Breast epithelium (tissue), 4 donors: Measurements from ENCODE around the gene SPOUT1. TPM values are rescaled to one million over a fixed set of nuclear protein-coding genes. Genes with fewer than 3 reads are reported as not detected.
A peak's percentile ranks its signal among the peaks of the same experiment; 100 is the strongest.

Source experiments
- DNase-seq, 2 donors: peaks; one replicate each; pipeline ENCODE4 v3.0.0-alpha.2; 2019; ENCODE audit warnings: low spot score in 2 of 2
- H3K27ac ChIP-seq, 2 donors: fragments of 200-600 bp; sonication (generic) in 1 of 2; one replicate each; pipeline ENCODE4 v1.5.1; 2016 to 2019; ENCODE audit warnings: mild to moderate bottlenecking in 1 of 2
- H3K27me3 ChIP-seq, 2 donors: fragments of 200-600 bp; sonication (generic) in 1 of 2; one replicate each; pipeline versions ENCODE4 v1.5.1 to v1.6.0; 2017 to 2019; ENCODE audit warnings: control low read depth in 1 of 2, mild to moderate bottlenecking in 1 of 2
- H3K36me3 ChIP-seq: fragments of 200-600 bp; one replicate; pipeline ENCODE4 v1.5.1; 2019
- H3K4me1 ChIP-seq, 2 donors: fragments of 200-600 bp; sonication (generic); one replicate each; pipeline ENCODE4 v1.5.1; 2016 to 2019; ENCODE audit warnings: control low read depth in 1 of 2
- H3K4me3 ChIP-seq, 3 donors: fragments of 200-600 bp; sonication (generic); 1 replicate in 2 of 3; 2 replicates in 1 of 3; pipeline ENCODE4 v1.5.1; 2016 to 2019; ENCODE audit warnings: mild to moderate bottlenecking in 3 of 3, moderate library complexity in 2 of 3
- H3K9me3 ChIP-seq, 2 donors: fragments of 200-600 bp; sonication (generic) in 1 of 2; one replicate each; pipeline ENCODE4 v1.5.1; 2016 to 2019; ENCODE audit warnings: control low read depth in 1 of 2
- CTCF ChIP-seq, 3 donors: fragments of 450-650 bp; IDR thresholded peaks; one replicate each; pipeline ENCODE4 v1.5.1; 2016 to 2017; ENCODE audit warnings: antibody characterized with exemption in 3 of 3, mild to moderate bottlenecking in 3 of 3, moderate library complexity in 3 of 3
- POLR2A ChIP-seq: fragments of 450-650 bp; IDR thresholded peaks from one replicate; pipeline ENCODE4 v1.6.1; 2016; ENCODE audit warnings: antibody characterized with exemption, mild to moderate bottlenecking, moderate library complexity
- POLR2AphosphoS5 ChIP-seq, 3 donors: sonication (generic); formaldehyde crosslinking; IDR thresholded peaks; one replicate each; pipeline ENCODE4 v1.6.1; 2017; ENCODE audit warnings: antibody characterized with exemption in 3 of 3
- intact Hi-C: fragments of 100-400 bp; cut with DNase I; formaldehyde crosslinking; loops from one replicate; pipeline ENCODE4 v1.15.1; 2023; ENCODE audit warnings: low total_unique reads
- total RNA-seq, 3 donors: library from RNA; depleted of rRNA; stranded (reverse); fragments of >200 nt; gene quantifications; one replicate each; pipeline ENCODE4 v1.1.0, GENCODE V29; 2016

Gene SPOUT1
- total RNA-seq, 3 donors from 2014 or later, result 23.0 to 40.0 (median 31.5) TPM

GRCh38 chr9:128825923-128826700 lies 3.5 kb downstream of the SPOUT1 start:
- H3K36me3 ChIP-seq, result no peaks in the 10 kb centered on the region
- no peaks in the 10 kb centered on the region for H3K27me3 ChIP-seq
- H3K9me3 ChIP-seq, result no peaks in the 10 kb centered on the region
- no peak overlapping the region for H3K4me3 ChIP-seq
- H3K27ac ChIP-seq, result no peak overlapping the region
- peaks cover 3 to 8% of the 10 kb centered on the region in 2 donors for H3K4me1 ChIP-seq
- DNase-seq, result no peak
- TF ChIP-seq CTCF (IDR thresholded peaks at IDR 0.05), result no peak
- intact Hi-C loops, result no loop called here

DNA sequence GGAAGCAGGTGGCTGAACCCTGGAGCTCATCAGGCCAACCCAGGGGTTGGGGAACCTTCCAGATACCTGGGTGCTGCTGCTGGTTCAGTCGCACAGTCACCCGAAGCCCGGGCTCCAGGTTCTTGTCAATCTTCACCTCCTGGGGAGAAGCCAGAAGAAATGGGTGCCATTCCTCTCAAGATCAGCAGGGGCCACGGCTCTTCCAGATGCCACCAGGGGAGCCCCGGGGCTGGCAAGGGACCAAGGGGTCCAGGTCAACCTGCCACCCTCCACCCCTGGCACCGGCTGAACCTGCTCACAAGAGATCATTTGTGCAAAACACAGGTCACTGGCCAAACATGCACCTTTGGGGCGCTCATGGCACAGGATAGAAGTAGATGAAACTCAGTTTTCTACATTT lies 4.7 kb downstream of the SPOUT1 start:
- no peak for DNase-seq
- no peaks in the 10 kb centered on the region for H3K27me3 ChIP-seq
- no peaks in the 10 kb centered on the region for H3K9me3 ChIP-seq
- no peak for TF ChIP-seq POLR2AphosphoS5 (IDR thresholded peaks at IDR 0.05)
- no peak for TF ChIP-seq POLR2A
- TF ChIP-seq CTCF (IDR thresholded peaks at IDR 0.05), result no peak
- H3K4me3 ChIP-seq, result no peak overlapping the region
- no peaks in the 10 kb centered on the region for H3K36me3 ChIP-seq
- peaks cover 3 to 10% of the 10 kb centered on the region in 2 donors for H3K4me1 ChIP-seq
- peak overlapping the region in 1 of 2 donors; percentile 69 for H3K27ac ChIP-seq
- intact Hi-C loops, result no loop called here

- Histone ChIP-seq H3K4me1 (peaks cover 3 to 11% of the 10 kb centered on the region in 2 donors), H3K9me3 (no peaks in the 10 kb centered on the region), H3K27ac (peak overlapping the region; percentile 21 to 80), H3K36me3 (no peaks in the 10 kb centered on the region), H3K4me3 (no peak overlapping the region), H3K27me3 (no peaks in the 10 kb centered on the region)
- TF ChIP-seq POLR2A (no peak), CTCF (IDR thresholded peaks at IDR 0.05) (no peak), POLR2AphosphoS5 (IDR thresholded peaks at IDR 0.05) (no peak)
- intact Hi-C loops, result no loop called here
- DNase-seq, result peak; percentile 52 to 80
Observed at GRCh38 chr9:128823903-128824406, 5.6 kb downstream of the SPOUT1 start.

- Histone ChIP-seq H3K4me1 (peaks cover 0 to 6% of the 10 kb centered on the region in 2 donors), H3K9me3 (no peaks in the 10 kb centered on the region), H3K36me3 (no peaks in the 10 kb centered on the region), H3K4me3 (no peak overlapping the region), H3K27ac (peak overlapping the region; percentile 21 to 80), H3K27me3 (no peaks in the 10 kb centered on the region)
- no peak for DNase-seq
- no peak for TF ChIP-seq POLR2A
- TF ChIP-seq CTCF (IDR thresholded peaks at IDR 0.05), result no peak
- no peak for TF ChIP-seq POLR2AphosphoS5 (IDR thresholded peaks at IDR 0.05)
- intact Hi-C loops, result no loop called here
Observed at GRCh38 chr9:128823362-128823902, 6.2 kb downstream of the SPOUT1 start.

DNA sequence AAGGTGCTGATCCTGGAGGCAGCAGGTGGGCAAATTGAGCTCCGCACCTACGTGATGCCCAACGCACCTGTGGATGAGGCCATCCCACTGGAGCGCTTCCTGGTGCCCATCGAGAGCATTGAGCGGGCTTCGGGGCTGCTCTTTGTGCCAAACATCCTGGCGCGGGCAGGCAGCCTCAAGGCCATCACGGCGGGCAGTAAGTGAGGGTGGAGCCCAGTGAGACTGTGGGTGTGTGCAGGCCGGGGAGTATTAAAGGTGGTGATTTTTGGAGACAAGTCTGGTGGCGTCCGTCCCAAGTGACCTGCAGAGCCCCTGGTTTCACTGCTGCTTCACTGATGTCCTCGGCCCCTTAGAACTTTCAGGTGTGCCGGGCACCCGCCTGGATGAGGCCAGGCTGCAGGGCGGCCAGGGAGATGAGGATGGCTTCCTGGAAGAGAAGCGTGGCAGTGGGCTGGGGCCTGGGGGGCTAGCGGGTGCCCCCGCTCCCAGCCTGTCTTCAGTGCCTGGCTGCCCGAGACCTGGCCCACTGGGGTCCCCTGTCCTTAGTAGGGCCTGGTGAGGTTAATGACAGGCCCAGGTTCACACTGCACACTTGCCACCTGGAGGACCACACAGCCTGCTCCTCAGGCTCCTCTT lies 7.1 kb downstream of the SPOUT1 start:
- no peaks in the 10 kb centered on the region for H3K36me3 ChIP-seq

More for the DNA sequence above, 7.1 kb downstream of the SPOUT1 start:
- DNase-seq, result no peak
- TF ChIP-seq CTCF (IDR thresholded peaks at IDR 0.05) (no peak), POLR2AphosphoS5 (IDR thresholded peaks at IDR 0.05) (no peak), POLR2A (no peak)
- H3K9me3 ChIP-seq, result no peaks in the 10 kb centered on the region
- peak overlapping the region in 1 of 2 donors; percentile 80 for H3K27ac ChIP-seq
- intact Hi-C loops, result no loop called here
- H3K4me3 ChIP-seq, result no peak overlapping the region
- peaks cover 0 to 5% of the 10 kb centered on the region in 2 donors for H3K4me1 ChIP-seq
- no peaks in the 10 kb centered on the region for H3K27me3 ChIP-seq
